Inferior parietal cortex (tissue), 1 donor: Measurements from ENCODE around the gene PRDM8.

ENCODE experiments used
- DNase-seq: peaks from one replicate; pipeline ENCODE4 v3.0.0-alpha.2; 2016; ENCODE audit errors: extremely low spot score

The PRDM8 gene

DNA sequence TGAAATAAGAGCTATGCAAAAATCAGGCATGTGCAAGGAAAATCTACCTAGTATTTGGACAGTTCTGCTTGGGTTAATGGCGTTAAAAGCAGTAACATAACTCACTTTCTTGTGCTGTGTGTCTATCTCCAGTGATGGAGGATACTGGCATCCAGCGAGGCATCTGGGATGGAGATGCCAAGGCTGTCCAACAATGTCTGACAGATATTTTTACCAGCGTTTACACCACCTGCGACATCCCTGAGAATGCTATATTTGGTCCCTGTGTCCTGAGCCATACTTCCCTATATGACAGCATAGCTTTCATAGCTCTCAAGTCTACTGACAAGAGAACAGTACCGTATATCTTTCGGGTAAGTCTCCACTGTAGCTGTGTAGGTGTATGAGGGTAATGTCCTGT is 2.6 kb downstream of the PRDM8 start:
- no peak for DNase-seq

DNA sequence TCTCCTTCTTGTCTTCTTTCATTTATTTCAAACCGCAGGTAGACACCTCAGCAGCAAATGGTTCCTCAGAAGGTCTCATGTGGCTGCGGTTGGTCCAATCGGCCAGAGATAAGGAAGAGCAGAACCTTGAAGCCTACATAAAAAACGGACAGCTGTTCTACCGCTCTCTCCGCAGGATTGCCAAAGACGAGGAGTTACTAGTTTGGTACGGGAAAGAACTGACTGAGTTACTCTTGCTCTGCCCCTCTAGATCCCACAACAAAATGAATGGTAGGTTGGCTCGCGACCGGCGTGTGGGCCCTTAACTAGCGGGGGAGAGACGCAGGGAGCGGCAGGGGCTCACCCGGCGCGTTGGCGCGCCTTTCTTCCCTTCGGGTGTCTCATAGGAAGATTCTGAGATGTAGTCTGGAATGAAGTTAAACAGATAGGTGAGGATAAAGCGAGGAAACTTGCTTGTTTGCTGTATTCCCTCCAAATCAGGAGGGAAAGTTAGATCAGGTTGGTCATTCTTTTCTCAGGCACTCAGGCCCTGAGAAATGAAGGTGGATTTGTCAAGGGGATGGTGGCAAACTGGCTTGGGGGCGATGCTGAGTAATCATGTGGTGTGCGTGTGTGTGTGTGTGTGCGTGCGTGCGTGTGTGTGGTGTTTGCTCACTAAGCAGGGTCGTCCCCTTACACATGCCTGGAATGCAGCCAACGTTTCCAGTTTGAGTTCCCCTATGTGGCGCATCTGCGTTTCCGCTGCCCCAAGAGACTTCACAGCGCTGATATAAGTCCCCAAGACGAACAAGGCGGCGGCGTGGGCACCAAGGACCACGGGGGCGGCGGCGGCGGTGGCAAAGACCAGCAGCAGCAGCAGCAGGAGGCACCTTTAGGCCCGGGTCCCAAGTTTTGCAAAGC is 4.2 kb downstream of the PRDM8 start:
- peak; percentile 9 for DNase-seq

DNA sequence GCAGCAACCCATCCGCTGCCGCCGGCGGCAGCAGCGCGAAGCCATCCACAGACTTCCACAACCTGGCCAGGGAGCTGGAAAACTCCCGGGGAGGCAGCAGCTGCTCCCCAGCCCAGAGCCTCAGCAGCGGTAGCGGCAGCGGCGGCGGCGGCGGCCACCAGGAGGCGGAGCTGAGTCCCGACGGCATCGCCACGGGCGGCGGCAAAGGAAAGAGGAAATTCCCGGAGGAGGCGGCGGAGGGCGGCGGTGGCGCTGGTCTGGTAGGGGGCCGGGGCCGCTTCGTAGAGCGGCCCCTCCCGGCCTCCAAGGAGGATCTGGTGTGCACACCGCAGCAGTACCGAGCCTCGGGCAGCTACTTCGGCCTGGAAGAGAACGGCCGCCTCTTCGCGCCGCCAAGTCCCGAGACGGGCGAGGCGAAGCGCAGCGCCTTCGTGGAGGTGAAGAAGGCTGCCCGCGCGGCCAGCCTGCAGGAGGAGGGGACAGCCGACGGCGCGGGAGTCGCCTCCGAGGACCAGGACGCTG is 4.9 kb downstream of the PRDM8 start:
- no peak for DNase-seq

DNA sequence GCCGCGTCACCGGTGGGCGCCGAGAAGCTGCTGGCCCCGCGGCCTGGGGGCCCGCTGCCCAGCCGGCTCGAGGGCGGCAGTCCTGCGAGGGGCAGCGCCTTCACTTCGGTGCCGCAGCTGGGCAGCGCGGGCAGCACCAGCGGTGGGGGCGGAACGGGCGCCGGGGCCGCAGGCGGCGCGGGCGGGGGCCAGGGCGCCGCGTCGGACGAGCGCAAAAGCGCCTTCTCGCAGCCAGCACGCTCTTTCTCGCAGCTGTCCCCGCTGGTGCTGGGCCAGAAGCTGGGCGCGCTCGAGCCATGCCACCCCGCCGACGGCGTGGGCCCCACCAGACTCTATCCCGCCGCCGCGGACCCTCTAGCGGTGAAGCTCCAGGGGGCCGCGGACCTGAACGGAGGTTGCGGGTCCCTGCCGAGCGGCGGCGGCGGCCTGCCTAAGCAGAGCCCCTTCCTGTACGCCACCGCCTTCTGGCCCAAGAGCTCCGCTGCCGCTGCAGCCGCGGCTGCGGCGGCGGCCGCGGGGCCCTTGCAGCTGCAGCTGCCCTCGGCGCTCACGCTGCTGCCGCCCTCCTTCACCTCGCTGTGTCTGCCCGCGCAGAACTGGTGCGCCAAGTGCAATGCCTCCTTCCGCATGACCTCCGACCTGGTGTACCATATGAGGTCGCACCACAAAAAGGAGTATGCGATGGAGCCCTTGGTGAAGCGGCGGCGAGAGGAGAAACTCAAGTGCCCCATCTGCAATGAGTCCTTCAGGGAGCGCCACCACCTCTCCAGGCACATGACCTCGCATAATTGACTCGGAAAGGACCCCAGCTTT is 5.6 kb downstream of the PRDM8 start:
- no peak for DNase-seq

DNA sequence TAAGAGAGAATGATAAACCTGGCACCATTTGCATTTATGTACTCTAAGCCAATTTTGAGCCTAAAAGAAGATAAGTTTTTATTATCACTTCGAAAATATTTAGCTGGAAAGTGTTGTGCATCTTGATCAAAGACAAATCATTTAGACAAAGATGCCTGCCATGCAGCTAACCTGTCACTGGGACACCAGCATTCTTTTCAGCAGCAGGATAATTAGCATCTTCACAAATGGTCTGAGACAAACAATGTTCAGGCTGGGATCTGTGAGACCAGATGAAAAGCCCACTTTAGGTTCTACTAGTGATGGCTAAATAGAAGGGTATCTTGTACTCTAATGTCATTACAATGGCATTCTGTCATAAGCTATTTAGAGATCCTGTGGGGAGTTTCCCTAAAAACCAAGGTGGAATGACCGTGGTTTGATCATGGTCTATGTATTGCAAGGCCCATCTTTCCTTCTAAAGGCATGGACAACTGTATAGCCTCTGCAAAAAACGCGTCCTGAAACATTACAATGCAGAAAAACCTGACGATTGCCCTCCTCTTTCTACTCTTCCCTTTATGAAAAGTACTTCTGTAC is 7.2 kb downstream of the PRDM8 start:
- DNase-seq = no peak

DNA sequence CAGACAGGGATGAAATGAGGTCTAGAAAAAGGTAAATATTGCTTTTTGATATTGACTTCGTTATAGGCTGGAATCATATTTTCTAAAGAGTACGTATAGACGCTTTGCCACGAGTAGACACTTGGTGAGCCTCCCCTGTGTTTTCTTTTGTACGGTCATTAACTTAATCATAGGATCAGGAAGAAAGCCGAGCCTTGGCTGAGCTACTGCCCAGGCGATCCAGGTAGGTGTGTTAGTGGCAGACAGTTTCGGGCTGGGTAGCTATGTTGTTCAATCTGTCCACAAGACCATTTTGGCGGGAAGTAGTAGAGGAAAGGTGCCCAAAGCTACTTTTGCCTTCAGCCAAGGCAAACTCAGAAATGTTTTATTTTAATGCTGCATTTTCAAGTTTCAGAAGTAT is 8.8 kb downstream of the PRDM8 start:
- no peak for DNase-seq

DNA sequence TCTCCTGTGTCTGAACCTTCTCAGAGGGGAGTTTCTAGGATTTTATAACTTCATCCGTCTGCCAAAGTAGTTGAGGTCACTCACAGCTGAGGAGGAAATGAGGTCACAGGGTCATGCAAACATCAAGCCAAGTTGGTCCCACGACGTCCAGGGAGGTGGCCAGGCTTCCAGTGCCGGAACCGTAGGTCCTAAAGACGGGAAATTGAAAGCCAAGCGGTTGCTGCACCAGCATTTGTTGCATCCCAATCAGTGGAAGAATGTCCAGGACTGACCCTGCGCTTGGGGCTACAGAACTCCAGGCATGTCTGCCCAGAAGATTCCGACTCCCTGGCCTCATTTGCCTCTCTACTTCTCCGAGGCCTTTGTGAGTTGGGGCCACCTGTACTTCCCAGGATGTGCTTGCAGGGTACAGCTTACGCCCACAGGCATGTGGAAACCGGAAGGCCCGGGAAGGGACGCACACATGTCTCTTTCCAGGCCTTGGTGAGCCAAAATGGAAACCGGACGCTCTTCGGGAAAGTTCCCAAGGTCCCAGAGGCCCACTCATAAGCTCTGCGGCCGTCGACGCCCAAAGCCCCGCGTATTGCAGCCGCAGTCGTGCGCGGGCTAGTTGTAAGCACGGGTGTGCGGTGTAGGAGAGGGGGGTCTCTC is 9.3 kb downstream of the PRDM8 start:
- no peak for DNase-seq

DNA sequence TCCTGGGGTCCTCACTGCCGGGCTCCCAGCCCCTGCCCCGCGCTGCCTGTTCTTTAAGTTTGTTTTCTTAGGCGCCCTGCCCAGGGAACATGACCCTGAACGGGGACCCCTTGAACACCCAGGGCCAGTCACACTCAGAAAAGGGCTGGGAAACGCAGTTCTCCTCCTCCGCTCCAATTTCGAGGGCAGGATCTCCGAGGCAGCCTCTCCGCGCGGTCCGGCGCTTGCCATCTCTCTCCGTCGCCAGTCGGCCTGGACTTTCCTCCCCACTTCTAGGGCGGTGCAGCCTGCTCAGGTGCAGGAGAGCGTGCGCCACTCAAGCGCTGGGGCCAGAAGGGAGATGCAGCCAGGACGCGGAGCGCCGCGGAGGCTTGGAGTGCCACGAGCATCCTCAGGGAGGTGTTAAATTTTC is 9.9 kb downstream of the PRDM8 start:
- no peak for DNase-seq

DNA sequence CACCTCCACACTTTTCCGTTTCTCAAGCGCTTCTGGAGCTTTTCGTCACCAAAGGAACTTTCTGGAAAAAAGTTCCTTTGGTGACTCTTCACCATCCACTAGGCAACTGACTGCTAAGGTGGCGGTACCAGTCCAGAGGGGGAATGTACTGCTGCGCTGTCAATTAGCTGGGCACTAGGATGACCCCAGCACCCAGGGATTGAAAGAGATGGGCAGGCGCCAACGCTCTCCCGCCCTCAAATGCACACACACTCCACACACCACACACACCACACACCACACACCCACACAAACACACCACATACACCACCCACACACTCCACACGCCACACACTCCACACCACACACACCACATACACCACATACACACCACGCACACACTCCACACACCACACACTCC is 10.4 kb downstream of the PRDM8 start:
- no peak for DNase-seq

DNA sequence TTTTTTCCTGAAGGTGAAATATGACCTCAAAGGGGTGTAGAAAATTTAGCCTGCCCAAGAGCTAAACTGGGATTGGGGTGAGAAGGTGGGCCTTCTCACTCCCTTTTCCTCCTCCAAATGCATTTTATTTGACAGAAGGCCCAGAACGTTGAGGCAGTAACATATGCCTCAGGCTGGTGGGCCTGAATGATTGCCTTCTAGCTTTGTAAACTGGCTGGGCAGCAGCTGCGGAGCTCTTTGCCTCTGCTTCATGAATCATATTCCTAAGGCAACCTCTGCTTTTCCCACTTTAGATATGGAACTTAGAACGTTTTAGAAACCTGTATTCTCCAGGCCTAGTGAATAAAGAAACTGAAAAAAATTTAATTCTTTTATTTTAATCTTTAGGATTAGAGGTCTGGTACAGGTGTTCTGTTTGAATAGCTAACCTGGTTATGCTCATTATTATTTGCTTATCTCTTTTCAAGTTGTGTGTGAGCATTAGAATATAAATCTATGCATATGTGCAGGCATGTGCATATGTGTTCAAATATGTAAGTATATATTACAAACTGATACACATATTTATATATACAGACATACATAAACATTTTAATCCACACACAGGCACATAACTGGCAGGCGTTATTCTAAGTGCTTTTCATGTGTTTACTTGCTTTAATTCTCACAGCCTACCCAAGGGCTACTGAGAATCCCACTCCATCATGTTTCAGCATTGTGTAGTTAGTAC is 11.5 kb downstream of the PRDM8 start:
- no peak for DNase-seq

DNA sequence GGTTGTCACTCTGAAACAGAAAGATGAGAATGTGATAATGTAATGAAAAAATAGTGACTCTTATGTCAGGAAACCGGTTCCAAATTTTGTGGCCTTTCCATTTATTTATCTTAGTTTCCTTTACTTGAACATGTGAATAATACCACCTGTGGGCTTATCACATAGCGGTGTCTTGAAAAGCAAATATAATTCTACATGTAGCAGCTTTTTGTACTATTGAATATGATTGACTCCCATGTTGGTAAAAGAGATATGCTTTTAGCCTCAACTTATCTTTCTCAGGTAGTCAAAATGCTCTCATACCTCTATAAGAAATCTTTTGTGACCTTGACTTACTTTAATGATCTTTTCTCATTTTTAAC is 12.0 kb downstream of the PRDM8 start:
- no peak for DNase-seq

DNA sequence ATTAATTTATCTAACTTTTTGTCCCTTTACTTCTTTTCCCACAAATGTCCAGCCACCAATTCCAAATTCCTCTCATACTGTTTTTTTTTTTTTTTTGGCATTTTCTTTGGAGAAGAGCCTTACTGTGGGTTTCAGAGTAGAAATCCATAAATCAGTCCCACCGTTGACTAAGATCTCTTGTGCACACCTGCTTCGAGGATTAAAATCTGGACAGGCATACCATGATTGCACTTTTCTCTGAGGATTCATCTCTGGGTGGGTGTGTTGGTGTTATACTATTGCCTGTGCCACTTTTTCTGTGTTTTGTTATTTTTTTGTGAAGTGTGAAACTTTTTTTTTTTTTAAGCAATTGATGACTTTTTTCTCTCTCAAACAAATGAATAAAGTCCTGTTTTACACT is 13.2 kb downstream of the PRDM8 start:
- no peak for DNase-seq

DNA sequence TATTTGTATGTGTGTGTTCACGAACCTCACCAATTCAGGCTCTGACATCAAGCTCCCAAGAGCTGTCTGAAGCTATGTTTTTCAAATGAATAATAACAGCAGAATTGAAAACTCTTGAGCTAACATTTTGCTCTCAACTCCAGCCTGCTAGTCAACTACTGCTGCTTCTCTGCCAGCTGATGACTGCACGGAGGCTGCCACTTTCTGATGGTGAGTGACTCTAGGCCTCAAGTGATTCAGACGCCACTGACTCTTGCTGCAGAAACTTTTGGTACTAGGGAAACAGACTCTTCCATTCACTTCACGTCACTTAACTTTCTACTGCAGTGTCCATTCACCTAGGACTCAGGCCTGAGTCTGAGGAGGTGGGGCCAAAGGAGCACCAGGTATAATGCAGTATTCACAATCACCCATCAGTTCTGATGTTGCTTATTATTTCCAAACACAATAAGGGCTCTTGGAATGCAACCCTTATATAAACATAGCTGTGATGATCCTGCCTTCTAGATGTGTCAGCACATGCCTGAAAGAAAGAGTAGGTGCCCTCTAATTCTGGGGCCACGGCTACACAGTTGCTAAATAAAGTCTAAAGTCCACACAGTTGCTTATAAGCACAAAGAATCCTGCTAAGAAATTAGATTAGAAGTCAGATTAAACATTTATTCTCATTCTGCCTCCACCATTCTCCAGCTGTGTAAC is 16.0 kb downstream of the PRDM8 start:
- DNase-seq = no peak

DNA sequence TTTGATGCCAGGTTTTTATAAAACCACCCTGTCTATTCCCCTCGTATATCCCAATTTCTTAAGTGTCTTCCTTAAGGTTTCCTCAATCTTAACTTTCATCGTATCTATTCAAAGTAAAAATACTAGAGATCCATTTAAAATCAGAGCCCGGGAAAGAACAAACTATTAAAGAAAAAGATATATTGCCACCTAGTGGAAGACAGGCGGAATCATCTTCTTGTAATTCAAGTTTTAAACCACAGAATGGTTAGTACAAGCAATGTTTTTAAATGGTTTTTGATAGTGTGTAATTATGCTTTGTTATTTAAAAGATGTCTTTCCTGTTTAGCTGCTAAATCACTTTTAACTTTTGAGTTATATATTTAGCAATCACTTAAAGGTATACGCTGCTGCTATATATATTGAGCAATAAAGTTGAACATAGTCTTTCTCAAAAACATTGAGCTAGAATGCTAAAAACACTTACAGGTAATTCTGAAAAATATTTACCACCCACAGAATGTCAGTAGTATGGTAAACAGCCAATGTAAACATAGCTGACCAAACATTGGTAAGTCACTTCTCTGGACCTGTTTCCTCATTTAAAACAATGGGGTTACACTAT is 18.2 kb downstream of the PRDM8 start:
- DNase-seq = no peak

DNA sequence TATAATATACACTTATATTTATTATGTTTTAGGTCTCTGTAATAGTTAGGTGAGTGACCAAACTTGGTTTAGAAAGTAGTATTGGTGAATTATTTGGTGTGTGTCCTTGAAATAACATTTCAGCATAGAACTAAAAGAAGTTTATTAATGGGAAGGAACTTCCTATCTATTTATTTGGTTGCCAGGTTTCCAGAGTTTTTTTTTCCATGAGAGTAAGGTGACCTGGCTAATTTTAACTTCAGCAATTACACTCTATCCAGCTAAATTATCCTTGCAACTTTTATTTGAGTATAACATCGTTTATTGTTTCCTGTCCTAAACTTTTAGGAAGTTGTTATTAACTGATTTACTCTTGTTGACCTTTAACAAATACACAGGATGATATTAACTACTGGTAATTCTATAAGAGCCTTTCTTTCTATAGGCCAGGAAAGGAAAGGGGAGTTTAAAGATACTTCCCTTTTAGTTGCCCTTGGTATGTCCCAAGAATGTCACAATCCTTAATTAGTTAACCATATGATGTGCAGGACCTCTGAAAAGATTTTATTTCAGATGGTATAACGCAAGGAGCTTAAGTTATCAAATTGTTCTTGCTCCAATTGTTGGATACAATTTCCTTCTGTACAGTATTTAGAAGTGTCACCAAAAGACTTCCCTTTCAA is 18.9 kb downstream of the PRDM8 start:
- DNase-seq = no peak

DNA sequence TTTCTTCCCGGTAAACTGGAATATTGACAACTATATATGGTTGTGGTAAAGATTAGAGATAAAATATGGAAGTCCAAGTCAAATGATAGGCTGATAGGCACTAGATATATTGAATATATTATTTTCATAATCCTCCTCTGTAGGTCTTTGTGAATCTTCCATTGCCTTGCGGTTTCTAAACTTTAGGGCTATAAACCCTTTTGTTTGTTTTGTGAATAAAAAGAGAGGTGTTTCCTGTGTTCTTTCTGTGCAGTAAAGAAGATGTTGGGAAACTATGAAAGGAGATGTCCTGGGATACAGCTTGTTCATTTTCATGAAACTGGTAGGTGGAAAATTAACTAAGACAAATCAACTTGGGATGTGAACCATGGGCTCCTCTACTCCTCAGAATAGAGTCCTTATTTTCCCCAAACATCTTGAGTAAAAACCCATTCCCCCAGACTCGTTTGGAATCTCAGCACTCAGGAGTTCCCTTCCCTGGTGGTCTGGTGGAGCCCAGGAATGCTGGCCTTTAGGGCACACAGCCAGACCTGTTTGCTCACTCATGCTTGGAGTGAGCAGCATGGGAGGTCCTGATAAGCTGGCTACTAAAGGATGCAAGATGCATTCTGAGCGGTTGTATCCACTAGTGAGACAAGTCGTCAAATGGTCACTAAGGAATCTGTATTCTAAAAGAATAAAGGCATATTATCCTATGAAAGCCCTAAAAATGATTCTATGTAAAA is 22.2 kb downstream of the PRDM8 start:
- no peak for DNase-seq

DNA sequence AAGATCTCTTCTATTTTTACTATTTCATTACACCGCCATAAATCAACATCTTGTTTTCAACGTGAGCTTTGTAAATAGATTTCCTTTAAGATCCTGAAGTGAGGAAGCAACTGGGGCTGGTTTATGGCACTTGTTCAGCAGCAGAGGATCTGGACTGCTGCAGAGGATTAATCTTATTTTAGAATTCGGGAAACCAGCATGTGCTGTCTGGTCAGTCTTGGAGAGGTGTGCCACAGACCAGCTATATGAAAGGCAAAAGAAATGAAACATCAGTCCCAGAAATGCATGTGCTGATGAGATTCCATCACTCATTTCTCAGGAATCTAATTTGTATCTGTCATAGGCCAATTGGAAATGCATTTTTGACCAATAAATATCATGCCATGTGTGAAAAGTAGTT is 23.4 kb downstream of the PRDM8 start:
- no peak for DNase-seq

DNA sequence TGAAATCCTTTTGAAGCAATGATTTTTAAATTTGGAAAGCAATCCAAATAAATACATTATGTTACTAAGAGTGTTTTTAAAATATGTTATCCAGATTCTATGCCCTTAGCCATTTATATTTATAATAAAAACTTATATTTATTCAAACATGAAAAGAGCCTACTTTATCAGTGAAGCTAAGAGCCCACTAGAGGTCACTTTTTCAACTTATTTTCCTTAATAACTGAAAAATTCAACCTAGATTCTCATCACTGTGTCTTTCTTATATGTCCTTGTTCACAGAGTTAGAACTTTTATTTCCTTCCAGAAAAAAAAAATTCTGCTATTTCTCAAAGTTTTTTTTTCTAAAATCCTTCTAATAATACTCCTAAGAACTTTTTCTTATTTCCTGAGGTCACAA is 23.9 kb downstream of the PRDM8 start:
- no peak for DNase-seq

DNA sequence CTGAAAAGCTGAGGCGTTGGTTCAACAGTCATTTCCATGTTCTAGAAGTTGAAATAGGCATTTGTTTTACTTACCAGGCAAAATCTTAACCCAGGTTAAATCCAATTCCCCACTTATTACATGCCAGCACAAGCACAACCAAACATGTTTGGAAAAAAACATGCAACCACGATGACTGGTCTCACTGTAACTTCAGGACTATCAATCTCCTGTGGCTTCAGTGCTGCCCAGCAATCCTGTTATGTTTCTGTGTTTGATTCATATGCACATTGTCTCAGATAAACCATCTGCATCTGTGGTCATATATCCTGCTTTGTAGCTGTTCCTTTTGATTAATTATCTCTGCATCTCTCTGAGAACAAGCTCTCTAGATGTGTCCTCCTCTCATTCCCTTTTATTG is 28.3 kb downstream of the PRDM8 start:
- no peak for DNase-seq
